ENCODE measurements around the gene PSMB5. TPM values are rescaled to one million over a fixed set of nuclear protein-coding genes. Genes with fewer than 3 reads are reported as not detected.

The PSMB5 gene
- total RNA-seq, 1 donor from 2014 or later: 92.8 TPM

GRCh38 chr14:22977684-22978486, 56.8 kb downstream of the PSMB5 start:
- DNase-seq (ENCODE audit: extremely low spot score in 2 of 2): no peak
- no peak for TF ChIP-seq CTCF (IDR thresholded peaks at IDR 0.05)
- no peak for TF ChIP-seq POLR2AphosphoS5 (IDR thresholded peaks at IDR 0.05; ENCODE audit: insufficient read depth in 1 of 2, low read depth in 1 of 2)
- TF ChIP-seq POLR2A (IDR thresholded peaks at IDR 0.05): no peak
- no peaks in the 10 kb centered on the region for H3K27me3 ChIP-seq
- H3K36me3 ChIP-seq: peaks cover 0 to 20% of the 10 kb centered on the region in 2 donors
- H3K9me3 ChIP-seq: no peaks in the 10 kb centered on the region
- H3K27ac ChIP-seq: peak overlapping the region; percentile 89
- peak overlapping the region in 1 of 2 donors; percentile 5 for H3K4me3 ChIP-seq
- intact Hi-C loops (cut with DNase I): loop anchor here (5.0 kb wide), 1 partner anchor 1919 kb away; no protein-coding TSS in a partner anchor
- H3K4me1 ChIP-seq: peaks cover 52% of the 10 kb centered on the region

GRCh38 chr14:22977434-22977683, 57.3 kb downstream of the PSMB5 start:
- H3K4me3 ChIP-seq: no peak overlapping the region
- no peaks in the 10 kb centered on the region for H3K9me3 ChIP-seq
- H3K27ac ChIP-seq: peak overlapping the region; percentile 89
- no peak for TF ChIP-seq POLR2A (IDR thresholded peaks at IDR 0.05)
- no peak for TF ChIP-seq CTCF (IDR thresholded peaks at IDR 0.05)
- no peak for TF ChIP-seq POLR2AphosphoS5 (IDR thresholded peaks at IDR 0.05; ENCODE audit: insufficient read depth in 1 of 2, low read depth in 1 of 2)
- peaks cover 52% of the 10 kb centered on the region for H3K4me1 ChIP-seq
- no peak for DNase-seq (ENCODE audit: extremely low spot score in 2 of 2)
- intact Hi-C loops (cut with DNase I): loop anchor here (5.0 kb wide), 1 partner anchor 1920 kb away; no protein-coding TSS in a partner anchor
- no peaks in the 10 kb centered on the region for H3K27me3 ChIP-seq
- peaks cover 0 to 23% of the 10 kb centered on the region in 2 donors for H3K36me3 ChIP-seq

GRCh38 chr14:22976620-22977433, 57.9 kb downstream of the PSMB5 start:
- no peak for DNase-seq (ENCODE audit: extremely low spot score in 2 of 2)
- peaks cover 52% of the 10 kb centered on the region for H3K4me1 ChIP-seq
- no peak for TF ChIP-seq POLR2A (IDR thresholded peaks at IDR 0.05)
- no peak for TF ChIP-seq CTCF (IDR thresholded peaks at IDR 0.05)
- no peak for TF ChIP-seq POLR2AphosphoS5 (IDR thresholded peaks at IDR 0.05; ENCODE audit: insufficient read depth in 1 of 2, low read depth in 1 of 2)

More at GRCh38 chr14:22976620-22977433, 57.9 kb downstream of the PSMB5 start:
- no peak overlapping the region for H3K4me3 ChIP-seq
- no peaks in the 10 kb centered on the region for H3K9me3 ChIP-seq
- peaks cover 0 to 25% of the 10 kb centered on the region in 2 donors for H3K36me3 ChIP-seq
- intact Hi-C loops (cut with DNase I): loop anchor here (5.0 kb wide), 1 partner anchor 1920 kb away; no protein-coding TSS in a partner anchor
- peak overlapping the region; percentile 89 for H3K27ac ChIP-seq
- H3K27me3 ChIP-seq: no peaks in the 10 kb centered on the region

Other genes with a start within 250 kb of the PSMB5 start
- gene SLC7A7, start 219.5 kb downstream of the PSMB5 start, total RNA-seq: 7.4 TPM
- gene MRPL52, start 205.0 kb downstream of the PSMB5 start, total RNA-seq: 68.0 TPM
- gene MMP14, start 198.3 kb downstream of the PSMB5 start, total RNA-seq: 187 TPM
- 137 TPM for gene LRP10, start 163.2 kb downstream of the PSMB5 start, total RNA-seq
- 3.9 TPM for gene REM2, start 151.7 kb downstream of the PSMB5 start, total RNA-seq
- 68.5 TPM for gene RBM23, start 115.8 kb downstream of the PSMB5 start, total RNA-seq
- gene PRMT5, start 105.5 kb downstream of the PSMB5 start, total RNA-seq: 65.6 TPM
- 65.6 TPM for gene HAUS4, start 77.8 kb downstream of the PSMB5 start, total RNA-seq
- 21.9 TPM for gene AJUBA, start 52.3 kb downstream of the PSMB5 start, total RNA-seq
- 16.0 TPM for gene C14orf93, start 24.8 kb downstream of the PSMB5 start, total RNA-seq
- not detected for gene PSMB11, start 7.3 kb upstream of the PSMB5 start, total RNA-seq
- 5.4 TPM for gene CDH24, start 22.6 kb upstream of the PSMB5 start, total RNA-seq
- 121 TPM for gene ACIN1, start 60.2 kb upstream of the PSMB5 start, total RNA-seq
- 13.8 TPM for gene C14orf119, start 60.6 kb upstream of the PSMB5 start, total RNA-seq
- not detected for gene CIROP, start 70.1 kb upstream of the PSMB5 start, total RNA-seq
- not detected for gene CEBPE, start 84.4 kb upstream of the PSMB5 start, total RNA-seq
- gene SLC7A8, start 148.8 kb upstream of the PSMB5 start, total RNA-seq: 68.5 TPM
- not detected for gene RNF212B, start 203.0 kb upstream of the PSMB5 start, total RNA-seq